Measurements from ENCODE around the gene SLC41A3.

DNA sequence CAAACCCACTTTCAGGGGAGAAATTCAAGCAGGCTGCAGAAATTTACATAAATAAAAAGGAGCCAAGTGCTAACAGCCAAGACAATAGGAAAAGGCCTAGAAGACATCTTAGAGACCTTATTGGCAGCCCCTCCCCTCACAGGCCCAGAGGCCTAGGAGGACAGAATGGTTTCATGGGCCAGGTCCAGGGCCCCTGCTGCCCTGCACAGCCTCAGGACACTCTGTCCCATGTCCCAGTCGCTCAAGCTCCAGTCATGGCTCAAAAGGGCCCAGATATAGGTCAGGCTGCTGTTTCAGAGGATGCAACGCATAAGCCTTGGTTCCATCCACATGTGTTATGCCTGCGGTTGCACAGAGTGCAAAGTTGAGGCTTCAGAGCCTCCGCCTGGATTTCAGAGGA is 55.8 kb downstream of the SLC41A3 start:
- TF ChIP-seq, protein P1, sequence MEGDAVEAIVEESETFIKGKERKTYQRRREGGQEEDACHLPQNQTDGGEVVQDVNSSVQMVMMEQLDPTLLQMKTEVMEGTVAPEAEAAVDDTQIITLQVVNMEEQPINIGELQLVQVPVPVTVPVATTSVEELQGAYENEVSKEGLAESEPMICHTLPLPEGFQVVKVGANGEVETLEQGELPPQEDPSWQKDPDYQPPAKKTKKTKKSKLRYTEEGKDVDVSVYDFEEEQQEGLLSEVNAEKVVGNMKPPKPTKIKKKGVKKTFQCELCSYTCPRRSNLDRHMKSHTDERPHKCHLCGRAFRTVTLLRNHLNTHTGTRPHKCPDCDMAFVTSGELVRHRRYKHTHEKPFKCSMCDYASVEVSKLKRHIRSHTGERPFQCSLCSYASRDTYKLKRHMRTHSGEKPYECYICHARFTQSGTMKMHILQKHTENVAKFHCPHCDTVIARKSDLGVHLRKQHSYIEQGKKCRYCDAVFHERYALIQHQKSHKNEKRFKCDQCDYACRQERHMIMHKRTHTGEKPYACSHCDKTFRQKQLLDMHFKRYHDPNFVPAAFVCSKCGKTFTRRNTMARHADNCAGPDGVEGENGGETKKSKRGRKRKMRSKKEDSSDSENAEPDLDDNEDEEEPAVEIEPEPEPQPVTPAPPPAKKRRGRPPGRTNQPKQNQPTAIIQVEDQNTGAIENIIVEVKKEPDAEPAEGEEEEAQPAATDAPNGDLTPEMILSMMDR (IDR thresholded peaks at IDR 0.05; ENCODE audit: low read depth, low read length, missing input control), result no peak
- TF ChIP-seq JUND (IDR thresholded peaks at IDR 0.05) (no peak), RXRA (IDR thresholded peaks at IDR 0.05) (no peak), TAF1 (conservative IDR thresholded peaks at IDR 0.05) (no peak), FOXA1 (IDR thresholded peaks at IDR 0.05) (no peak), YY1 (IDR thresholded peaks at IDR 0.05) (no peak), RAD21 (IDR thresholded peaks at IDR 0.05) (no peak), SP1 (IDR thresholded peaks at IDR 0.05) (no peak), HNF4A (conservative IDR thresholded peaks at IDR 0.05) (no peak)
- TF ChIP-seq, protein P2, sequence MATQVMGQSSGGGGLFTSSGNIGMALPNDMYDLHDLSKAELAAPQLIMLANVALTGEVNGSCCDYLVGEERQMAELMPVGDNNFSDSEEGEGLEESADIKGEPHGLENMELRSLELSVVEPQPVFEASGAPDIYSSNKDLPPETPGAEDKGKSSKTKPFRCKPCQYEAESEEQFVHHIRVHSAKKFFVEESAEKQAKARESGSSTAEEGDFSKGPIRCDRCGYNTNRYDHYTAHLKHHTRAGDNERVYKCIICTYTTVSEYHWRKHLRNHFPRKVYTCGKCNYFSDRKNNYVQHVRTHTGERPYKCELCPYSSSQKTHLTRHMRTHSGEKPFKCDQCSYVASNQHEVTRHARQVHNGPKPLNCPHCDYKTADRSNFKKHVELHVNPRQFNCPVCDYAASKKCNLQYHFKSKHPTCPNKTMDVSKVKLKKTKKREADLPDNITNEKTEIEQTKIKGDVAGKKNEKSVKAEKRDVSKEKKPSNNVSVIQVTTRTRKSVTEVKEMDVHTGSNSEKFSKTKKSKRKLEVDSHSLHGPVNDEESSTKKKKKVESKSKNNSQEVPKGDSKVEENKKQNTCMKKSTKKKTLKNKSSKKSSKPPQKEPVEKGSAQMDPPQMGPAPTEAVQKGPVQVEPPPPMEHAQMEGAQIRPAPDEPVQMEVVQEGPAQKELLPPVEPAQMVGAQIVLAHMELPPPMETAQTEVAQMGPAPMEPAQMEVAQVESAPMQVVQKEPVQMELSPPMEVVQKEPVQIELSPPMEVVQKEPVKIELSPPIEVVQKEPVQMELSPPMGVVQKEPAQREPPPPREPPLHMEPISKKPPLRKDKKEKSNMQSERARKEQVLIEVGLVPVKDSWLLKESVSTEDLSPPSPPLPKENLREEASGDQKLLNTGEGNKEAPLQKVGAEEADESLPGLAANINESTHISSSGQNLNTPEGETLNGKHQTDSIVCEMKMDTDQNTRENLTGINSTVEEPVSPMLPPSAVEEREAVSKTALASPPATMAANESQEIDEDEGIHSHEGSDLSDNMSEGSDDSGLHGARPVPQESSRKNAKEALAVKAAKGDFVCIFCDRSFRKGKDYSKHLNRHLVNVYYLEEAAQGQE (IDR thresholded peaks at IDR 0.05), result no peak
- TF ChIP-seq, protein P3, sequence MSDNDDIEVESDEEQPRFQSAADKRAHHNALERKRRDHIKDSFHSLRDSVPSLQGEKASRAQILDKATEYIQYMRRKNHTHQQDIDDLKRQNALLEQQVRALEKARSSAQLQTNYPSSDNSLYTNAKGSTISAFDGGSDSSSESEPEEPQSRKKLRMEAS (IDR thresholded peaks at IDR 0.05), result no peak

Data from liver (tissue), 3 donors.